ENCODE data around the gene GOLGA7B.

GOLGA7B gene

GRCh38 chr10:97867220-97867800, 17.7 kb downstream of the GOLGA7B start:
- Histone ChIP-seq H3K4me3 (ENCODE audit: low read length in 2 of 2) (no peak overlapping the region), H3K27me3 (ENCODE audit: control insufficient read depth in 1 of 2, insufficient read depth in 2 of 2, low read length in 2 of 2) (peaks cover 4 to 30% of the 10 kb centered on the region in 2 donors), H3K27ac (ENCODE audit: low read length) (no peak overlapping the region), H3K9ac (ENCODE audit: low read length in 2 of 2) (no peak overlapping the region), H3K4me1 (ENCODE audit: control insufficient read depth, insufficient read depth, low read length) (peaks cover 10% of the 10 kb centered on the region), H3K36me3 (ENCODE audit: control insufficient read depth in 2 of 2, insufficient read depth in 2 of 2, low read length in 2 of 2) (no peaks in the 10 kb centered on the region), H3K9me3 (ENCODE audit: control insufficient read depth in 2 of 2, low read length in 2 of 2) (no peaks in the 10 kb centered on the region)

- Histone ChIP-seq H3K36me3 (ENCODE audit: control insufficient read depth in 2 of 2, insufficient read depth in 2 of 2, low read length in 2 of 2) (no peaks in the 10 kb centered on the region), H3K9me3 (ENCODE audit: control insufficient read depth in 2 of 2, low read length in 2 of 2) (no peaks in the 10 kb centered on the region), H3K4me3 (ENCODE audit: low read length in 2 of 2) (no peak overlapping the region), H3K27ac (ENCODE audit: low read length) (no peak overlapping the region), H3K9ac (ENCODE audit: low read length in 2 of 2) (no peak overlapping the region), H3K4me1 (ENCODE audit: control insufficient read depth, insufficient read depth, low read length) (peaks cover 10% of the 10 kb centered on the region), H3K27me3 (ENCODE audit: control insufficient read depth in 1 of 2, insufficient read depth in 2 of 2, low read length in 2 of 2) (peaks cover 4 to 27% of the 10 kb centered on the region in 2 donors)
These were observed 18.6 kb downstream of the GOLGA7B start for GRCh38 chr10:97868134-97868685.

GRCh38 chr10:97869091-97870042, 19.7 kb downstream of the GOLGA7B start:
- peak overlapping the region in 1 of 2 donors; percentile 29 for H3K4me3 ChIP-seq (ENCODE audit: low read length in 2 of 2)
- H3K36me3 ChIP-seq (ENCODE audit: control insufficient read depth in 2 of 2, insufficient read depth in 2 of 2, low read length in 2 of 2), result no peaks in the 10 kb centered on the region
- peaks cover 4 to 27% of the 10 kb centered on the region in 2 donors for H3K27me3 ChIP-seq (ENCODE audit: control insufficient read depth in 1 of 2, insufficient read depth in 2 of 2, low read length in 2 of 2)
- no peaks in the 10 kb centered on the region for H3K9me3 ChIP-seq (ENCODE audit: control insufficient read depth in 2 of 2, low read length in 2 of 2)
- H3K27ac ChIP-seq (ENCODE audit: low read length), result no peak overlapping the region
- no peak overlapping the region for H3K9ac ChIP-seq (ENCODE audit: low read length in 2 of 2)
- H3K4me1 ChIP-seq (ENCODE audit: control insufficient read depth, insufficient read depth, low read length), result peaks cover 10% of the 10 kb centered on the region

- H3K27me3 ChIP-seq (ENCODE audit: control insufficient read depth in 1 of 2, insufficient read depth in 2 of 2, low read length in 2 of 2), result peaks cover 4 to 24% of the 10 kb centered on the region in 2 donors
- H3K4me1 ChIP-seq (ENCODE audit: control insufficient read depth, insufficient read depth, low read length), result peaks cover 10% of the 10 kb centered on the region
- no peak overlapping the region for H3K4me3 ChIP-seq (ENCODE audit: low read length in 2 of 2)
- no peak overlapping the region for H3K27ac ChIP-seq (ENCODE audit: low read length)
- H3K36me3 ChIP-seq (ENCODE audit: control insufficient read depth in 2 of 2, insufficient read depth in 2 of 2, low read length in 2 of 2), result no peaks in the 10 kb centered on the region
- H3K9ac ChIP-seq (ENCODE audit: low read length in 2 of 2), result no peak overlapping the region
- H3K9me3 ChIP-seq (ENCODE audit: control insufficient read depth in 2 of 2, low read length in 2 of 2), result no peaks in the 10 kb centered on the region
These were observed 21.3 kb downstream of the GOLGA7B start for GRCh38 chr10:97870990-97871389.

GRCh38 chr10:97873569-97873968, 23.9 kb downstream of the GOLGA7B start:
- H3K27me3 ChIP-seq (ENCODE audit: control insufficient read depth in 1 of 2, insufficient read depth in 2 of 2, low read length in 2 of 2), result peaks cover 4 to 18% of the 10 kb centered on the region in 2 donors
- peaks cover 10% of the 10 kb centered on the region for H3K4me1 ChIP-seq (ENCODE audit: control insufficient read depth, insufficient read depth, low read length)
- no peaks in the 10 kb centered on the region for H3K36me3 ChIP-seq (ENCODE audit: control insufficient read depth in 2 of 2, insufficient read depth in 2 of 2, low read length in 2 of 2)
- H3K4me3 ChIP-seq (ENCODE audit: low read length in 2 of 2), result no peak overlapping the region
- H3K27ac ChIP-seq (ENCODE audit: low read length), result no peak overlapping the region
- H3K9me3 ChIP-seq (ENCODE audit: control insufficient read depth in 2 of 2, low read length in 2 of 2), result no peaks in the 10 kb centered on the region
- no peak overlapping the region for H3K9ac ChIP-seq (ENCODE audit: low read length in 2 of 2)

GRCh38 chr10:97874332-97874731, 24.7 kb downstream of the GOLGA7B start:
- Histone ChIP-seq H3K9ac (ENCODE audit: low read length in 2 of 2) (no peak overlapping the region), H3K27ac (ENCODE audit: low read length) (no peak overlapping the region)

GRCh38 chr10:97875391-97875790, 25.7 kb downstream of the GOLGA7B start:
- no peak overlapping the region for H3K9ac ChIP-seq (ENCODE audit: low read length in 2 of 2)
- no peaks in the 10 kb centered on the region for H3K9me3 ChIP-seq (ENCODE audit: control insufficient read depth in 2 of 2, low read length in 2 of 2)
- peaks cover 0 to 11% of the 10 kb centered on the region in 2 donors for H3K27me3 ChIP-seq (ENCODE audit: control insufficient read depth in 1 of 2, insufficient read depth in 2 of 2, low read length in 2 of 2)
- no peak overlapping the region for H3K4me3 ChIP-seq (ENCODE audit: low read length in 2 of 2)
- no peak overlapping the region for H3K27ac ChIP-seq (ENCODE audit: low read length)
- H3K36me3 ChIP-seq (ENCODE audit: control insufficient read depth in 2 of 2, insufficient read depth in 2 of 2, low read length in 2 of 2), result no peaks in the 10 kb centered on the region
- H3K4me1 ChIP-seq (ENCODE audit: control insufficient read depth, insufficient read depth, low read length), result no peaks in the 10 kb centered on the region

More at GRCh38 chr10:97874332-97874731, 24.7 kb downstream of the GOLGA7B start:
- H3K27me3 ChIP-seq (ENCODE audit: control insufficient read depth in 1 of 2, insufficient read depth in 2 of 2, low read length in 2 of 2), result peaks cover 3 to 15% of the 10 kb centered on the region in 2 donors
- H3K4me1 ChIP-seq (ENCODE audit: control insufficient read depth, insufficient read depth, low read length), result peaks cover 5% of the 10 kb centered on the region
- no peaks in the 10 kb centered on the region for H3K36me3 ChIP-seq (ENCODE audit: control insufficient read depth in 2 of 2, insufficient read depth in 2 of 2, low read length in 2 of 2)
- no peaks in the 10 kb centered on the region for H3K9me3 ChIP-seq (ENCODE audit: control insufficient read depth in 2 of 2, low read length in 2 of 2)
- H3K4me3 ChIP-seq (ENCODE audit: low read length in 2 of 2), result no peak overlapping the region

- H3K36me3 ChIP-seq (ENCODE audit: control insufficient read depth in 2 of 2, insufficient read depth in 2 of 2, low read length in 2 of 2), result no peaks in the 10 kb centered on the region
These were observed 26.8 kb downstream of the GOLGA7B start for GRCh38 chr10:97876402-97876801.

GRCh38 chr10:97879241-97879640, 29.6 kb downstream of the GOLGA7B start:
- H3K4me3 ChIP-seq (ENCODE audit: low read length in 2 of 2), result no peak overlapping the region
- no peak overlapping the region for H3K9ac ChIP-seq (ENCODE audit: low read length in 2 of 2)
- no peaks in the 10 kb centered on the region for H3K4me1 ChIP-seq (ENCODE audit: control insufficient read depth, insufficient read depth, low read length)
- no peak overlapping the region for H3K27ac ChIP-seq (ENCODE audit: low read length)
- H3K9me3 ChIP-seq (ENCODE audit: control insufficient read depth in 2 of 2, low read length in 2 of 2), result no peaks in the 10 kb centered on the region
- H3K36me3 ChIP-seq (ENCODE audit: control insufficient read depth in 2 of 2, insufficient read depth in 2 of 2, low read length in 2 of 2), result no peaks in the 10 kb centered on the region
- H3K27me3 ChIP-seq (ENCODE audit: control insufficient read depth in 1 of 2, insufficient read depth in 2 of 2, low read length in 2 of 2), result peaks cover 0 to 11% of the 10 kb centered on the region in 2 donors

More at GRCh38 chr10:97876402-97876801, 26.8 kb downstream of the GOLGA7B start:
- Histone ChIP-seq H3K4me3 (ENCODE audit: low read length in 2 of 2) (no peak overlapping the region), H3K27ac (ENCODE audit: low read length) (no peak overlapping the region), H3K9ac (ENCODE audit: low read length in 2 of 2) (no peak overlapping the region), H3K9me3 (ENCODE audit: control insufficient read depth in 2 of 2, low read length in 2 of 2) (no peaks in the 10 kb centered on the region), H3K27me3 (ENCODE audit: control insufficient read depth in 1 of 2, insufficient read depth in 2 of 2, low read length in 2 of 2) (peaks cover 0 to 11% of the 10 kb centered on the region in 2 donors), H3K4me1 (ENCODE audit: control insufficient read depth, insufficient read depth, low read length) (no peaks in the 10 kb centered on the region)

GRCh38 chr10:97880109-97880508, 30.5 kb downstream of the GOLGA7B start:
- peaks cover 0 to 8% of the 10 kb centered on the region in 2 donors for H3K27me3 ChIP-seq (ENCODE audit: control insufficient read depth in 1 of 2, insufficient read depth in 2 of 2, low read length in 2 of 2)
- no peak overlapping the region for H3K9ac ChIP-seq (ENCODE audit: low read length in 2 of 2)
- H3K9me3 ChIP-seq (ENCODE audit: control insufficient read depth in 2 of 2, low read length in 2 of 2), result no peaks in the 10 kb centered on the region
- no peak overlapping the region for H3K27ac ChIP-seq (ENCODE audit: low read length)
- H3K36me3 ChIP-seq (ENCODE audit: control insufficient read depth in 2 of 2, insufficient read depth in 2 of 2, low read length in 2 of 2), result no peaks in the 10 kb centered on the region
- no peak overlapping the region for H3K4me3 ChIP-seq (ENCODE audit: low read length in 2 of 2)
- H3K4me1 ChIP-seq (ENCODE audit: control insufficient read depth, insufficient read depth, low read length), result no peaks in the 10 kb centered on the region

Data from stomach smooth muscle (tissue), 2 donors.